AG04449 (cell line): ENCODE data around the gene NPTXR.

Source experiments
- CTCF ChIA-PET: fragments of 350-600 bp; formaldehyde crosslinking; extraction: SDS; loops from one replicate; lab custom pipeline; 2021; ENCODE audit warnings: antibody characterized with exemption; lab: Yijun Ruan, JAX
- POLR2A ChIA-PET: fragments of 400-600, 350-600 bp; formaldehyde crosslinking; extraction: SDS; loops from one replicate; lab custom pipeline; 2020; ENCODE audit warnings: antibody characterized with exemption, inconsistent platforms; lab: Yijun Ruan, JAX
- DNase-seq: peaks from one replicate; pipeline ENCODE4 v3.0.0-alpha.2; 2010; ENCODE audit warnings: low read depth, low spot score
- H3K4me3 ChIP-seq: 2 replicates; pipeline ENCODE4 v1.5.1; 2011; ENCODE audit warnings: low read depth, mild to moderate bottlenecking, control low read depth, low read length
- CTCF ChIP-seq: IDR thresholded peaks from one replicate; pipeline ENCODE4 v1.5.1; 2011; ENCODE audit warnings: mild to moderate bottlenecking, moderate library complexity, low read length, control low read depth, inconsistent platforms; ENCODE audit not compliant: insufficient read depth; ENCODE audit errors: missing control alignments

NPTXR gene

DNA sequence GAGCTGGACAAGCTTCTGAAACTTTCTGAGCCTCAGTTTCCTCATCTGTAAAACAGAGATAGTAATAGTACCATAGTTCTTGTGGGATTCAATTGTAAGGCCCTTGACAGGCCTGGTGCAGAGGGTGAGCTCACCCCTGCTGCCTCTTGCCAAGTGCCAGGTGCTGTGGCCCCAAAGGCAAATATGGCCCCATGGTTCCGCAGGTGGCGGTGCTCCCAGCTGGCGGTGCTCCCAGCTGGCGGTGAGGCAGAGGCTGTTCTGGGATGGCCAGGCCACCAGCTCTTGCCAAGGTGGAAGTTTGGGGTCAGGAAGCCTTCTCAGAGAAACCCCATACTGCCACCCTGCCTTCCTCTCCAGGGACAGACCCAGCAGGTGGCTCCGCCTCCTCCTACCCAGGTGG is 8.8 kb downstream of the NPTXR start:
- CTCF ChIA-PET, result interaction anchor here (0.5 to 1.3 kb wide), 3 partner anchors 35 to 678 kb away, joined by 3 to 5 read pairs (median 3); no protein-coding TSS in a partner anchor
- DNase-seq, result no peak
- H3K4me3 ChIP-seq, result no peak overlapping the region
- TF ChIP-seq CTCF, result no peak
- POLR2A ChIA-PET, result no interaction called here

- ChIA-PET CTCF (interaction anchor here (1.0 kb wide), 1 partner anchor 35 kb away, joined by 3 read pairs; no protein-coding TSS in a partner anchor), POLR2A (no interaction called here)
- DNase-seq, result no peak
- no peak overlapping the region for H3K4me3 ChIP-seq
- no peak for TF ChIP-seq CTCF
Observed at GRCh38 chr22:38834215-38834953, 9.4 kb downstream of the NPTXR start.

DNA sequence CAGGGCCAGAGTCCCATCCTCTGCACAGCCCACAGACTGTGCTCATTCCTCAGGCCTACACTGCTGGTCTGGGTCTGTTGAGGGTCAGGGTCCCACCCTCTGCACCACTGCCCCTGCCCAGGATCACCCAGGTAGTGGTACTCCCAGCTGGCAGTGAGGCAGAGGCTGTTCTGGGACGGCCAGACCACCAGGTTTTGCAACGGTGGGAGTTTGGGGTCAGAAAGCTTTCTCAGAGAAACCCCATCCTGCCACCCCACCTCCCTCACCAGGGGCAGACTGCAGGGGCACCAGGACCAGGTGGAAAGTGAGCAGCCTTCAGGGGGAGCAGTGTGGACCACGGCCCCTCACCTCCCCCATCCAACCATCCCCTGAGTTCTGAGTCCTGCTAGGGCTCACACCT is 10.8 kb downstream of the NPTXR start:
- POLR2A ChIA-PET, result no interaction called here

DNA sequence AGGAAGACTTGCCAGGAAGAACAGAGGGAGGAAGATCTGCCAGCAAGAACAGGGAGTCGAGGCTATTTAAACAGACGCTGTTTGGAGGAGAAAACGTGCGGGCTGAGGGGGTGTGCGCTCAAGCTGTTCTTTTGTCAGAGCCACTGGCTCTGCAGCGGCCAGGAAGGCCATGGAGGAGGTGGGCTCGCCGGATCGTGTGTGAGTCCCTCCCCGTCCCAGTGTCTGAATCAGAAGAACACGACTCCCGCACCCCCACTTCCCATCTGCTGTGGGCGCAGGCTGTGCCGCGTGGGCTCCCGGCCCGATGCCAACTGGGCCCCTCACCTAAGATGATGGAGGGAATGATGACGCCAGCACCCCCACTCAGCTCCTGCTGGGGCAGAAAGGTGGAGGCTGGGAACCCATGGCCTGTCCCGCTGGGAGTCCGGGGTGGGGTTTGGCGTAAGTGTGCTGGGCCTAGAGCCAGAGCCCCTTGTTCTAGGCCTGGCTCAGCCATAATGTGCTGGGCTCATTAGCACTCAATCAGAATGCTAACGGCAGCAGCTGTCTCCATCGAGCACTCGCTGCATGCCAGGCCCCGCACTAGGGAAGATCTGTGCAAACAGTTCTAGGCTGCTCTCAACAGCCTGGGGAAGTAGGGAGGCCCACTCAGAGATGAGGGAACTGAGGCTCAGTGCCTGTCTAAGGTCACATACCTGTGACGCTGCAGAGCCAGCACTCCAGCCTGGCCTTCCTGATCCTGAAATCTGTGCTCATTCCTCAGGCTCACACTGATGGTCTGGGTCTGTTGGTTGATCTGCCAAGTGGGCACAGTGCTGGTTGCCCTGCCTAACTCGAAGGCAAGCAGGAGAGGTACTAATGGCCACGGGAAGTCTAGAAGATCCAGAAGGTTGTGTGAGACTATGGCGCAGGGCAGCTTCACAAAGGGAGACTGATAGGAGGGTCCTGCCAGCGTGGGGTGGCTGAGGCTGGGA is 11.5 kb downstream of the NPTXR start:
- H3K4me3 ChIP-seq, result no peak overlapping the region
- no peak for DNase-seq
- POLR2A ChIA-PET, result no interaction called here
- CTCF ChIA-PET, result interaction anchor here (1.1 kb wide), 1 partner anchor 64 kb away, joined by 3 read pairs; no protein-coding TSS in a partner anchor
- TF ChIP-seq CTCF, result no peak

More for the DNA sequence above, 10.8 kb downstream of the NPTXR start:
- no peak overlapping the region for H3K4me3 ChIP-seq
- TF ChIP-seq CTCF, result no peak
- CTCF ChIA-PET, result no interaction called here
- no peak for DNase-seq

DNA sequence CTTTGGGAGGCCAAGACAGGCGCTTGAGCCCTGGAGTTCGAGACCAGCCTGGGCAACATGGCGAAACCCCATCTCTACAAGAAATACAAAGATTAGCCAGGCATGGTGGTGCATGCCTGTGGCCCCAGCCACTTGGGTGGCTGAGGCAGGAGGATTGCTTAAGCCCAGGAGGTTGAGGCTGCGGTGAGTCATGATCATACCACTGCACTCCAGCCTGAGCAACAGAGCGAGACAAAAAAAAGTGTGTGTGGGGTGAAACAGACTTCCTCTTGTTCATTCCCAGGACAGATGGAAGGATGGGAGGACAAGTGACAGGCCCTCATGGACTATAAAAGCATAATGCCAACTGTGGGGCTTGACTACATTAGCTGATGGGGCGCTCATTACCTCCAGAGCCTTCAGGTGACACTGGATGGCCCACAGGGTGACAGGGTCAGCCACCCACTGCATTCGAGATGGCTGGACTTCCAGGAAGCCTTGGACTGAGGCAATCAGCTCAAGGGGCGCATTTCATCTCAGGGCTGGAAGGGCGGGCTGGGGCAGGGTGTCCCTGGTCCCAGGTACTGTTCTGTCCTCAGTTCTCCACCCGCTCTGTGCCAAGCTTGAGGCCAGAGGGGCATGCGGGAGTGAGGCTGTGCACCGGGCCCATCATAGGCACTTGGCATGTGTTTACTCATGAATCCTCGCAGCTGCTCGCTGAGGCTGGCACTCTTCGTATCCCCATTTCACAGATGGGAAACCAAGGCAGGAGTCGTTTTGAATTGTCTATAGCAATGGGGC is 12.5 kb downstream of the NPTXR start:
- no peak overlapping the region for H3K4me3 ChIP-seq
- DNase-seq, result no peak
- CTCF ChIA-PET, result interaction anchor here (1.1 kb wide), 1 partner anchor 63 kb away, joined by 3 read pairs; no protein-coding TSS in a partner anchor
- POLR2A ChIA-PET, result no interaction called here
- TF ChIP-seq CTCF, result no peak

DNA sequence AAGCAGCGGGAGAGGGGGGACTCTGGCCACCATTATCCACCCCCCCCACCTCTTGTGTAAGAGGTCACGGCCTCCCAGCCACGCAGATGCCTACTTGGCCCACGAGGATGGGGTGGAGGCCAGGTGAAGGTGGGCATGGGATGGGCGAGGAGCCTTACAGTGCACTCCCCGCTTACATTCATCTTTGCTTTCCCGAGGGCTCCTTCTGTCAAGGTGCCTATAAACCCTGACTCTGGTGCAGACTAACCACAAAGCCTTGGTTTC is 13.1 kb downstream of the NPTXR start:
- DNase-seq, result no peak
- TF ChIP-seq CTCF, result no peak
- ChIA-PET CTCF (no interaction called here), POLR2A (no interaction called here)
- H3K4me3 ChIP-seq, result no peak overlapping the region
